ENCODE results near the gene PDCD1. TPM values are rescaled to one million over a fixed set of nuclear protein-coding genes. Genes with fewer than 3 reads are reported as not detected.

The PDCD1 gene
- total RNA-seq, 1 experiment from 2014 or later = not detected

- no peak for DNase-seq (ENCODE audit: low read depth, low spot score)
- in situ Hi-C loops (cut with HindIII; ENCODE audit: low pct_unique_long_range_greater_than_20kb, low sequenced_read_pairs) = no loop called here
These were observed 12.2 kb upstream of the PDCD1 start for GRCh38 chr2:241870611-241871537.

- in situ Hi-C loops (cut with HindIII; ENCODE audit: low pct_unique_long_range_greater_than_20kb, low sequenced_read_pairs) = no loop called here
- DNase-seq (ENCODE audit: low read depth, low spot score) = no peak
These were observed 11.4 kb upstream of the PDCD1 start for GRCh38 chr2:241870081-241870541.

GRCh38 chr2:241869087-241869961, 10.6 kb upstream of the PDCD1 start, which contains the start of gene RTP5:
Gene RTP5, plus strand, starts transcription at chr2:241869729. Its CDS starts 28 bp downstream, at chr2:241869757.
- in situ Hi-C loops (cut with HindIII; ENCODE audit: low pct_unique_long_range_greater_than_20kb, low sequenced_read_pairs) = no loop called here
- no peak for DNase-seq (ENCODE audit: low read depth, low spot score)

GRCh38 chr2:241868661-241869081, 10.0 kb upstream of the PDCD1 start:
- DNase-seq (ENCODE audit: low read depth, low spot score) = no peak
- in situ Hi-C loops (cut with HindIII; ENCODE audit: low pct_unique_long_range_greater_than_20kb, low sequenced_read_pairs) = no loop called here

GRCh38 chr2:241867776-241868420, 9.2 kb upstream of the PDCD1 start:
- in situ Hi-C loops (cut with HindIII; ENCODE audit: low pct_unique_long_range_greater_than_20kb, low sequenced_read_pairs) = no loop called here

GRCh38 chr2:241866790-241867645, 8.3 kb upstream of the PDCD1 start:
- in situ Hi-C loops (cut with HindIII; ENCODE audit: low pct_unique_long_range_greater_than_20kb, low sequenced_read_pairs) = no loop called here
- no peak for DNase-seq (ENCODE audit: low read depth, low spot score)

More at GRCh38 chr2:241867776-241868420, 9.2 kb upstream of the PDCD1 start:
- DNase-seq (ENCODE audit: low read depth, low spot score) = no peak

GRCh38 chr2:241865957-241866789, 7.5 kb upstream of the PDCD1 start:
- in situ Hi-C loops (cut with HindIII; ENCODE audit: low pct_unique_long_range_greater_than_20kb, low sequenced_read_pairs) = no loop called here
- no peak for DNase-seq (ENCODE audit: low read depth, low spot score)

GRCh38 chr2:241865416-241865956, 6.8 kb upstream of the PDCD1 start:
- no peak for DNase-seq (ENCODE audit: low read depth, low spot score)
- in situ Hi-C loops (cut with HindIII; ENCODE audit: low pct_unique_long_range_greater_than_20kb, low sequenced_read_pairs) = no loop called here

- in situ Hi-C loops (cut with HindIII; ENCODE audit: low pct_unique_long_range_greater_than_20kb, low sequenced_read_pairs) = no loop called here
- DNase-seq (ENCODE audit: low read depth, low spot score) = no peak
These were observed 6.1 kb upstream of the PDCD1 start for GRCh38 chr2:241864850-241865213.

- in situ Hi-C loops (cut with HindIII; ENCODE audit: low pct_unique_long_range_greater_than_20kb, low sequenced_read_pairs) = no loop called here
- DNase-seq (ENCODE audit: low read depth, low spot score) = no peak
These were observed 5.6 kb upstream of the PDCD1 start for GRCh38 chr2:241864168-241864849.

GRCh38 chr2:241863536-241863954, 4.9 kb upstream of the PDCD1 start:
- no peak for DNase-seq (ENCODE audit: low read depth, low spot score)
- in situ Hi-C loops (cut with HindIII; ENCODE audit: low pct_unique_long_range_greater_than_20kb, low sequenced_read_pairs) = no loop called here

- no peak for DNase-seq (ENCODE audit: low read depth, low spot score)
- in situ Hi-C loops (cut with HindIII; ENCODE audit: low pct_unique_long_range_greater_than_20kb, low sequenced_read_pairs) = no loop called here
These were observed 4.3 kb upstream of the PDCD1 start for GRCh38 chr2:241862775-241863535.

- DNase-seq (ENCODE audit: low read depth, low spot score) = no peak
- in situ Hi-C loops (cut with HindIII; ENCODE audit: low pct_unique_long_range_greater_than_20kb, low sequenced_read_pairs) = no loop called here
These were observed 3.4 kb upstream of the PDCD1 start for GRCh38 chr2:241862093-241862492.

- DNase-seq (ENCODE audit: low read depth, low spot score) = no peak
- in situ Hi-C loops (cut with HindIII; ENCODE audit: low pct_unique_long_range_greater_than_20kb, low sequenced_read_pairs) = no loop called here
These were observed 2.6 kb upstream of the PDCD1 start for GRCh38 chr2:241861264-241861663.

Data from SK-MEL-5 (cell line).